ENCODE measurements around the gene IGFBP1. TPM values are rescaled to one million over a fixed set of nuclear protein-coding genes. Genes with fewer than 3 reads are reported as not detected.

Gene IGFBP1
- total and polyA plus RNA-seq, 7 donors = not detected

GRCh38 chr7:45872116-45873034 lies 15.9 kb upstream of the IGFBP1 start:
- no peak overlapping the region for H3K27ac ChIP-seq
- H3K4me3 ChIP-seq = no peak overlapping the region
- DNase-seq = no peak
- 70 to 73% methylated on average over 10 of the region's 10 CpGs for WGBS, 2 donors
- no peaks in the 10 kb centered on the region for H3K9me3 ChIP-seq
- intact Hi-C loops (cut with DNase I) = no loop called here
- H3K4me1 ChIP-seq = no peaks in the 10 kb centered on the region
- TF ChIP-seq, protein P1, sequence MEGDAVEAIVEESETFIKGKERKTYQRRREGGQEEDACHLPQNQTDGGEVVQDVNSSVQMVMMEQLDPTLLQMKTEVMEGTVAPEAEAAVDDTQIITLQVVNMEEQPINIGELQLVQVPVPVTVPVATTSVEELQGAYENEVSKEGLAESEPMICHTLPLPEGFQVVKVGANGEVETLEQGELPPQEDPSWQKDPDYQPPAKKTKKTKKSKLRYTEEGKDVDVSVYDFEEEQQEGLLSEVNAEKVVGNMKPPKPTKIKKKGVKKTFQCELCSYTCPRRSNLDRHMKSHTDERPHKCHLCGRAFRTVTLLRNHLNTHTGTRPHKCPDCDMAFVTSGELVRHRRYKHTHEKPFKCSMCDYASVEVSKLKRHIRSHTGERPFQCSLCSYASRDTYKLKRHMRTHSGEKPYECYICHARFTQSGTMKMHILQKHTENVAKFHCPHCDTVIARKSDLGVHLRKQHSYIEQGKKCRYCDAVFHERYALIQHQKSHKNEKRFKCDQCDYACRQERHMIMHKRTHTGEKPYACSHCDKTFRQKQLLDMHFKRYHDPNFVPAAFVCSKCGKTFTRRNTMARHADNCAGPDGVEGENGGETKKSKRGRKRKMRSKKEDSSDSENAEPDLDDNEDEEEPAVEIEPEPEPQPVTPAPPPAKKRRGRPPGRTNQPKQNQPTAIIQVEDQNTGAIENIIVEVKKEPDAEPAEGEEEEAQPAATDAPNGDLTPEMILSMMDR (IDR thresholded peaks at IDR 0.05) = no peak
- no peaks in the 10 kb centered on the region for H3K36me3 ChIP-seq
- H3K27me3 ChIP-seq = no peaks in the 10 kb centered on the region

GRCh38 chr7:45873035-45873354 lies 15.3 kb upstream of the IGFBP1 start, which contains the start of gene CCDC201:
TSS of gene CCDC201 (minus strand) at chr7:45873082. CDS start at chr7:45873007, 75 bp downstream.
- H3K27me3 ChIP-seq = no peaks in the 10 kb centered on the region
- DNase-seq = no peak
- no peaks in the 10 kb centered on the region for H3K4me1 ChIP-seq
- 83 to 87% methylated on average over 7 of the region's 7 CpGs for WGBS, 2 donors
- no peaks in the 10 kb centered on the region for H3K9me3 ChIP-seq
- H3K4me3 ChIP-seq = no peak within 1 kb of the TSS
- no peak for TF ChIP-seq EP300 (IDR thresholded peaks at IDR 0.05)
- TF ChIP-seq, protein P1 (IDR thresholded peaks at IDR 0.05) = no peak
- TF ChIP-seq POLR2A (IDR thresholded peaks at IDR 0.05) = no peak
- TF ChIP-seq POLR2AphosphoS5 (IDR thresholded peaks at IDR 0.05) = no peak
- intact Hi-C loops (cut with DNase I) = no loop called here
- no peak within 1 kb of the TSS for H3K27ac ChIP-seq
- H3K36me3 ChIP-seq = no peaks in the 10 kb centered on the region

- Histone ChIP-seq H3K27me3 (no peaks in the 10 kb centered on the region), H3K27ac (no peak overlapping the region), H3K4me3 (no peak overlapping the region), H3K4me1 (no peaks in the 10 kb centered on the region), H3K36me3 (no peaks in the 10 kb centered on the region), H3K9me3 (peaks cover 0 to 2% (median 0%) of the 10 kb centered on the region in 4 donors)
- WGBS, 2 donors = 74 to 83% methylated on average over 6 of the region's 6 CpGs
- TF ChIP-seq POLR2AphosphoS5 (IDR thresholded peaks at IDR 0.05) = no peak
- TF ChIP-seq EP300 (IDR thresholded peaks at IDR 0.05) = no peak
- no peak for TF ChIP-seq POLR2A (IDR thresholded peaks at IDR 0.05)
- TF ChIP-seq, protein P1 (IDR thresholded peaks at IDR 0.05) = no peak
- intact Hi-C loops (cut with DNase I) = no loop called here
- no peak for DNase-seq
Observed at GRCh38 chr7:45873355-45873754, 14.9 kb upstream of the IGFBP1 start.

DNA sequence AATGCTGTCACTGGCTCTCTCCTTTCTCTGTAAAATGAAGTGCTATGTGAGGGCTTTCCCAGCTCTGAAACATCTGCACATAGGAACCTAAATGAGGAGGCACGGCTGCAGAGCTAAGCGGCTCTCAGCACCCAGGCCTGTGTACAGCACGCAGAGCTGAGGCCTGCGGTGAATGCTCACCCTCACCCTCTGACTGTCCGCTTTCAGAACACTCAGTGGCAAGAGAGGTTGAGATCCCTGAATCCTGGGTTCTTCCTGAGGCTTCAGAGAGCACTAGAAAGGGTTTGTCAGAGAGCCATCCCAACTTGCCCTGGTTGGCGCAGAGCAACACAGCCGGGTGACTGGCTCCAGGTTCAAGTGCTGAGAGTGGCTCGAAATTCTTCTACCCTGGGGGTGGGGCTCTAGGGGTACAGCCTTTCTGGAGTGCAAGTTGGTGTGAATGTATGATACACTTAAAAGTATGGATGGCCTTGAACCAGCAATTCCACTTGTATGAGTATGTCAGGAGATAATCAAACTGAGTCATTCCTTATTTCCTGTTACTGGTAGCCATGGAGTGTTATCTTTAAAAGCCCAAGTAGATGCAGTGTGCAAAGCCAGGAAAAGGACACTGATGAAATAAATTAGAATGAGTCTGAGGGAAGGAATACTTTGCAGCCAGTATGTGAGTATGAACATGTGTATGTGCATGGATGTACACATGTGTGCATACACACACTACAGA lies 13.7 kb upstream of the IGFBP1 start:
- WGBS, 2 donors = 91 to 92% methylated on average over 8 of the region's 8 CpGs
- peaks cover 0 to 5% (median 2%) of the 10 kb centered on the region in 4 donors for H3K9me3 ChIP-seq
- H3K27ac ChIP-seq = no peak overlapping the region
- H3K4me3 ChIP-seq = no peak overlapping the region
- H3K36me3 ChIP-seq = no peaks in the 10 kb centered on the region
- H3K4me1 ChIP-seq = no peaks in the 10 kb centered on the region
- no peak for DNase-seq
- TF ChIP-seq, protein P1 (IDR thresholded peaks at IDR 0.05) = no peak
- TF ChIP-seq POLR2A (IDR thresholded peaks at IDR 0.05) (no peak), POLR2AphosphoS5 (IDR thresholded peaks at IDR 0.05) (no peak), EP300 (IDR thresholded peaks at IDR 0.05) (no peak)
- no peaks in the 10 kb centered on the region for H3K27me3 ChIP-seq
- intact Hi-C loops (cut with DNase I) = no loop called here
